ENCODE measurements around the gene PHF20.

PHF20 gene

GRCh38 chr20:35771367-35771688 is 487 bp upstream of the PHF20 start:
- H2AFZ ChIP-seq (ENCODE audit: low read length), result peak overlapping the region; percentile 16
- H3K27me3 ChIP-seq (replicated peaks; ENCODE audit: insufficient read depth, low read length), result no peaks in the 10 kb centered on the region
- no peak for TF ChIP-seq EZH2phosphoT487 (IDR thresholded peaks at IDR 0.05; ENCODE audit: low read length)
- TF ChIP-seq EZH2 (optimal IDR thresholded peaks at IDR 0.05; ENCODE audit: low read depth, low read length), result no peak
- TF ChIP-seq, protein P1, sequence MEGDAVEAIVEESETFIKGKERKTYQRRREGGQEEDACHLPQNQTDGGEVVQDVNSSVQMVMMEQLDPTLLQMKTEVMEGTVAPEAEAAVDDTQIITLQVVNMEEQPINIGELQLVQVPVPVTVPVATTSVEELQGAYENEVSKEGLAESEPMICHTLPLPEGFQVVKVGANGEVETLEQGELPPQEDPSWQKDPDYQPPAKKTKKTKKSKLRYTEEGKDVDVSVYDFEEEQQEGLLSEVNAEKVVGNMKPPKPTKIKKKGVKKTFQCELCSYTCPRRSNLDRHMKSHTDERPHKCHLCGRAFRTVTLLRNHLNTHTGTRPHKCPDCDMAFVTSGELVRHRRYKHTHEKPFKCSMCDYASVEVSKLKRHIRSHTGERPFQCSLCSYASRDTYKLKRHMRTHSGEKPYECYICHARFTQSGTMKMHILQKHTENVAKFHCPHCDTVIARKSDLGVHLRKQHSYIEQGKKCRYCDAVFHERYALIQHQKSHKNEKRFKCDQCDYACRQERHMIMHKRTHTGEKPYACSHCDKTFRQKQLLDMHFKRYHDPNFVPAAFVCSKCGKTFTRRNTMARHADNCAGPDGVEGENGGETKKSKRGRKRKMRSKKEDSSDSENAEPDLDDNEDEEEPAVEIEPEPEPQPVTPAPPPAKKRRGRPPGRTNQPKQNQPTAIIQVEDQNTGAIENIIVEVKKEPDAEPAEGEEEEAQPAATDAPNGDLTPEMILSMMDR (IDR thresholded peaks at IDR 0.05; ENCODE audit: low read length), result no peak
- H3K4me1 ChIP-seq (ENCODE audit: low read length), result peaks cover 29% of the 10 kb centered on the region
- H4K20me1 ChIP-seq (ENCODE audit: insufficient read depth, low read length), result no peaks in the 10 kb centered on the region
- DNase-seq, result no peak
- no peaks in the 10 kb centered on the region for H3K36me3 ChIP-seq (replicated peaks; ENCODE audit: insufficient read depth, low read length)
- no peaks in the 10 kb centered on the region for H3K9me2 ChIP-seq (replicated peaks; ENCODE audit: insufficient read depth, low read length)
- H3K9ac ChIP-seq (ENCODE audit: low read length), result no peak overlapping the region
- H3K27ac ChIP-seq (ENCODE audit: low read length), result peak overlapping the region; percentile 21; the same call in 1 of the 2 replicates
- H3F3A ChIP-seq (ENCODE audit: insufficient read depth, low read length), result peaks cover 34% of the 10 kb centered on the region
- H3K4me3 ChIP-seq (ENCODE audit: low read length), result no peak overlapping the region
- H3K4me2 ChIP-seq (ENCODE audit: low read depth, low read length), result peak overlapping the region; percentile 64
- H3K9me3 ChIP-seq (replicated peaks; ENCODE audit: insufficient read depth, low read length), result no peaks in the 10 kb centered on the region
- H3K79me2 ChIP-seq (ENCODE audit: low read length), result peaks cover 41% of the 10 kb centered on the region

- no peak for DNase-seq
- Histone ChIP-seq H3K36me3 (replicated peaks; ENCODE audit: insufficient read depth, low read length) (no peaks in the 10 kb centered on the region), H3K9ac (ENCODE audit: low read length) (peak overlapping the region; percentile 83), H3K79me2 (ENCODE audit: low read length) (peaks cover 54% of the 10 kb centered on the region), H3K27me3 (replicated peaks; ENCODE audit: insufficient read depth, low read length) (no peaks in the 10 kb centered on the region), H3K4me2 (ENCODE audit: low read depth, low read length) (peak overlapping the region; percentile 95), H3K27ac (ENCODE audit: low read length) (peak overlapping the region; percentile 35; the same call in 1 of the 2 replicates), H3K9me3 (replicated peaks; ENCODE audit: insufficient read depth, low read length) (no peaks in the 10 kb centered on the region), H2AFZ (ENCODE audit: low read length) (peak overlapping the region; percentile 34; the same call in 1 of the 2 replicates), H4K20me1 (ENCODE audit: insufficient read depth, low read length) (no peaks in the 10 kb centered on the region; the same call in 1 of the 2 replicates), H3K4me3 (ENCODE audit: low read length) (peak overlapping the region; percentile 87), H3K9me2 (replicated peaks; ENCODE audit: insufficient read depth, low read length) (no peaks in the 10 kb centered on the region), H3F3A (ENCODE audit: insufficient read depth, low read length) (peaks cover 31% of the 10 kb centered on the region), H3K4me1 (ENCODE audit: low read length) (peaks cover 26% of the 10 kb centered on the region)
- no peak for TF ChIP-seq EZH2 (optimal IDR thresholded peaks at IDR 0.05; ENCODE audit: low read depth, low read length)
Observed at GRCh38 chr20:35772563-35773058, 796 bp downstream of the PHF20 start.

DNA sequence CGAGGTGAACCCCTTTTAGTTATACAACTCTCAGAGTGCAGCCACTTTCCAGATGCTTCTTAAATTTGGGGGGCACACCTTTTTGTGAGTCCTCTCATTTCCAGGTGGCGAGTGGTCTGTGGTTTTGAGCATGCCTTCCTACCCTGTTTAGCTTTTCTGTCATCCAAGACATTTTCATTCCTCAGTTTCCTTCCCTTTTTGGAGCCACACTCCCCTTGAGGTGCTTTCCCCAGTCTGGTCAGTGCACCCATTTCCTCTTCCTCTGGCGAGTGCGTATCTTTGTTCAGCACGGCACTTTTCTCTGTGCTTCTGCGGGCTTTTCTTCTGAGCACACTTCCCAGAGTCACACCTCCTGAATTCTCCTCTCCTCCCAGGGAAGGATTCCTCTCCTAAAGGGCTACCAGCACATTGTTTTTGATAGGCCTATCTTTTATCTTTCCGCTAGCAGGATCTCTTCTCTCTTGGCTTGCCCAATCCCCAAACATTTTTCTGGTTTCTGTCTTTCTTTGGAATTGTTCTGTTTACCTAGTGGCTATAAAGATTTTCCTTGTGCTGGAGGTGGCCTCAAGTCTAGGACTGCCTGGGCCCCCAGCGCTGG is 1.4 kb downstream of the PHF20 start:
- Histone ChIP-seq H3K27ac (ENCODE audit: low read length) (peak overlapping the region; percentile 35; the same call in 1 of the 2 replicates), H4K20me1 (ENCODE audit: insufficient read depth, low read length) (no peaks in the 10 kb centered on the region; the same call in 1 of the 2 replicates)

More for the DNA sequence above, 1.4 kb downstream of the PHF20 start:
- Histone ChIP-seq H3K9me2 (replicated peaks; ENCODE audit: insufficient read depth, low read length) (no peaks in the 10 kb centered on the region), H3K4me2 (ENCODE audit: low read depth, low read length) (peak overlapping the region; percentile 95), H3K9ac (ENCODE audit: low read length) (peak overlapping the region; percentile 83), H3F3A (ENCODE audit: insufficient read depth, low read length) (peaks cover 25% of the 10 kb centered on the region), H3K4me1 (ENCODE audit: low read length) (peaks cover 20% of the 10 kb centered on the region), H3K36me3 (replicated peaks; ENCODE audit: insufficient read depth, low read length) (no peaks in the 10 kb centered on the region), H3K79me2 (ENCODE audit: low read length) (peaks cover 59% of the 10 kb centered on the region), H2AFZ (ENCODE audit: low read length) (no peak overlapping the region), H3K27me3 (replicated peaks; ENCODE audit: insufficient read depth, low read length) (no peaks in the 10 kb centered on the region), H3K9me3 (replicated peaks; ENCODE audit: insufficient read depth, low read length) (no peaks in the 10 kb centered on the region), H3K4me3 (ENCODE audit: low read length) (peak overlapping the region; percentile 87)
- no peak for TF ChIP-seq EZH2 (optimal IDR thresholded peaks at IDR 0.05; ENCODE audit: low read depth, low read length)
- TF ChIP-seq, protein P1 (IDR thresholded peaks at IDR 0.05; ENCODE audit: low read length), result no peak
- no peak for TF ChIP-seq EZH2phosphoT487 (IDR thresholded peaks at IDR 0.05; ENCODE audit: low read length)
- DNase-seq, result peak; percentile 45
